Activated CD4-positive, alpha-beta memory T cell treated with anti-CD3 and anti-CD28 coated beads for 36 hours (primary cell): ENCODE data around the gene MINDY4. TPM values are rescaled to one million over a fixed set of nuclear protein-coding genes. Genes with fewer than 3 reads are reported as not detected.

Experiments
- CTCF ChIA-PET: fragments of 350-600 bp; sonication (Branson Sonifier 250); formaldehyde crosslinking; loops from one replicate; lab custom pipeline; 2021; ENCODE audit warnings: antibody characterized with exemption, inconsistent platforms; lab: Charles Lee
- POLR2A ChIA-PET: fragments of 350-600 bp; sonication (Branson Sonifier 250); formaldehyde crosslinking; loops from one replicate; lab custom pipeline; 2021; ENCODE audit warnings: antibody characterized with exemption; lab: Charles Lee
- DNase-seq: peaks from one replicate; pipeline ENCODE4 v3.0.0-alpha.2; 2020
- H3K27ac Mint-ChIP-seq: one replicate; pipeline ENCODE4 v1.8.0; 2021; ENCODE audit warnings: mixed read lengths
- H3K27me3 Mint-ChIP-seq: one replicate; pipeline ENCODE4 v1.8.0; 2021; ENCODE audit warnings: mixed read lengths
- H3K36me3 Mint-ChIP-seq: one replicate; pipeline ENCODE4 v1.8.0; 2021; ENCODE audit warnings: mixed read lengths
- H3K4me1 Mint-ChIP-seq: one replicate; pipeline ENCODE4 v1.8.0; 2021; ENCODE audit warnings: low read depth, mixed read lengths
- H3K4me3 Mint-ChIP-seq: one replicate; pipeline ENCODE4 v1.8.0; 2021; ENCODE audit warnings: mild to moderate bottlenecking, mixed read lengths
- H3K9me3 Mint-ChIP-seq: one replicate; pipeline ENCODE4 v1.8.0; 2021; ENCODE audit warnings: mixed read lengths
- intact Hi-C: fragments of 100-400 bp; cut with micrococcal nuclease; formaldehyde crosslinking; loops from one replicate; pipeline ENCODE4 v1.15.1; 2023
- total RNA-seq, 2 experiments: library from RNA; stranded (reverse); gene quantifications; one replicate each; pipeline ENCODE4 v1.2.3, GENCODE V29; 2021

Gene MINDY4
- total RNA-seq, 2 experiments from 2014 or later: 1.1 to 1.6 TPM

DNA sequence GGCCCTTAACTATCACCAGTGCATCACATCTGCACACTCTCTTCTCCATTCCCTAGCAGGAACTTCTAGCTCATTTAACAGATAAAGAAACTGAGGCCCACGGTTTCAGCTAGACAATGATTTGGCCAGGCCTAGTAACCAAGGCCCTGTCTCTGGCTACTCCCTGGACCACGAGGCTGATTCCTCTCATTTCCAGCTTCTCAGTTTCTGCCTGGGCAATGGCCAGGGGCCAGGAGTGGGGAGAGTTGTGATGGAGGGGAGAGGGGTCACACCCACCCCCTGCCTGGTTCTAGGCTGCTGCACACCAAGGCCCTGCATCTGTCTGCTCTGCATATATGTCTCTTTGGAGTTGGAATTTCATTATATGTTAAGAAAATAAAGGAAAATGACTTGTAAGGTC is 153.9 kb downstream of the MINDY4 start:
- Mint-ChIP-seq H3K27ac (no peak overlapping the region), H3K27me3 (no peaks in the 10 kb centered on the region), H3K9me3 (peaks cover 14% of the 10 kb centered on the region), H3K4me3 (no peak overlapping the region), H3K4me1 (no peaks in the 10 kb centered on the region), H3K36me3 (no peaks in the 10 kb centered on the region)
- DNase-seq: no peak
- ChIA-PET POLR2A (no interaction called here), CTCF (interaction anchor here (1.5 kb wide), 1 partner anchor 13 kb away, joined by 6 read pairs; no protein-coding TSS in a partner anchor)
- intact Hi-C loops: no loop called here

GRCh38 chr7:30925913-30926312 is 154.7 kb downstream of the MINDY4 start:
- Mint-ChIP-seq H3K9me3 (peaks cover 14% of the 10 kb centered on the region), H3K4me3 (no peak overlapping the region), H3K36me3 (no peaks in the 10 kb centered on the region), H3K27ac (no peak overlapping the region), H3K4me1 (no peaks in the 10 kb centered on the region), H3K27me3 (no peaks in the 10 kb centered on the region)
- ChIA-PET POLR2A (no interaction called here), CTCF (no interaction called here)
- DNase-seq: peak; percentile 3
- intact Hi-C loops: no loop called here

GRCh38 chr7:30926313-30926712 is 155.1 kb downstream of the MINDY4 start:
- POLR2A ChIA-PET: no interaction called here
- H3K27ac Mint-ChIP-seq: no peak overlapping the region
- DNase-seq: peak; percentile 5
- H3K36me3 Mint-ChIP-seq: no peaks in the 10 kb centered on the region
- H3K4me3 Mint-ChIP-seq: no peak overlapping the region
- no peaks in the 10 kb centered on the region for H3K4me1 Mint-ChIP-seq
- intact Hi-C loops: no loop called here
- CTCF ChIA-PET: no interaction called here
- H3K27me3 Mint-ChIP-seq: no peaks in the 10 kb centered on the region
- peaks cover 14% of the 10 kb centered on the region for H3K9me3 Mint-ChIP-seq

DNA sequence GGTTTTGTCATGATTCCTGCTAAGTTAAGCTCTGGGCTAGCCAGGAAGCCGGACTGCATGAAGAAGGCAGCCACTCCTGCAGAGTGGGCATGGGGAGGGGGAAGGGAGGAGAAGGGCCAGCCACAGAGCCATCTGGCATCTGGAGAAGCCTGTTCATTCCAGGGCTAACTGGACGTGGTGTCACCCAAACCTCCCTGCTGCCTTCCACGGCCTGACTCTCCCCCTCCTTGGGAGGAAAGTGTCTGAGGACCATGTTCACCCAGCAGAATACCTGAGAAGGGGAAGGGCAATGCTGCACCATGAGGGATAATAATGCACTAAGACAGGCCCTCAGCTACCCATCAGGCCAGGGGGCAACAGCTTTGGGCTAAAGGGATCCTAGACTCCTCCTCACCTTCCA is 155.8 kb downstream of the MINDY4 start:
- no peak overlapping the region for H3K4me3 Mint-ChIP-seq
- H3K27me3 Mint-ChIP-seq: peaks cover 2% of the 10 kb centered on the region
- intact Hi-C loops: no loop called here
- DNase-seq: peak; percentile 6
- peaks cover 14% of the 10 kb centered on the region for H3K9me3 Mint-ChIP-seq
- CTCF ChIA-PET: interaction anchor here (4.3 kb wide), 1 partner anchor 12 kb away, joined by 23 read pairs; no protein-coding TSS in a partner anchor
- no peaks in the 10 kb centered on the region for H3K4me1 Mint-ChIP-seq
- POLR2A ChIA-PET: no interaction called here
- no peak overlapping the region for H3K27ac Mint-ChIP-seq
- no peaks in the 10 kb centered on the region for H3K36me3 Mint-ChIP-seq

DNA sequence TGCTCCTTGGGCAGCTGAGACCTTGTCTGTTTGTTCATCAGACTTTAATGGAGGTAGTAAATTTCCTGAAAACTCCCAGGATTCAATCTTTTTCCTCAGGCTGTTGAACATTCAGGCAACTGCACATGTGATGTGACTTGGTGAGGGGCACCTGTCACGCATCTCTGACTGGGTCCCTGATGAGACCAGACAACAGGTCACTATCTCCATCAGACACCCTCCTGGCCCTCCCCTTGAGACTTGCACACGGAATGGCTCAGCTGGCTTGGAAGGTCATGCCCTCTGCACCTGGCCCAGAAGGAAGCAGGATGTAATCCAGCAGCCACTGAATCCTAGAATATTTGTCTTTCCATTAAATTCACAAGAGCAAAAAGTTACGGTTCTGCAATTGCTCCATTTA is 156.3 kb downstream of the MINDY4 start:
- peaks cover 2% of the 10 kb centered on the region for H3K27me3 Mint-ChIP-seq
- DNase-seq: no peak
- no peak overlapping the region for H3K27ac Mint-ChIP-seq
- ChIA-PET POLR2A (no interaction called here), CTCF (interaction anchor here (4.3 kb wide), 1 partner anchor 12 kb away, joined by 23 read pairs; no protein-coding TSS in a partner anchor)
- intact Hi-C loops: no loop called here
- H3K4me1 Mint-ChIP-seq: no peaks in the 10 kb centered on the region
- no peak overlapping the region for H3K4me3 Mint-ChIP-seq
- H3K36me3 Mint-ChIP-seq: no peaks in the 10 kb centered on the region
- H3K9me3 Mint-ChIP-seq: peaks cover 14% of the 10 kb centered on the region

DNA sequence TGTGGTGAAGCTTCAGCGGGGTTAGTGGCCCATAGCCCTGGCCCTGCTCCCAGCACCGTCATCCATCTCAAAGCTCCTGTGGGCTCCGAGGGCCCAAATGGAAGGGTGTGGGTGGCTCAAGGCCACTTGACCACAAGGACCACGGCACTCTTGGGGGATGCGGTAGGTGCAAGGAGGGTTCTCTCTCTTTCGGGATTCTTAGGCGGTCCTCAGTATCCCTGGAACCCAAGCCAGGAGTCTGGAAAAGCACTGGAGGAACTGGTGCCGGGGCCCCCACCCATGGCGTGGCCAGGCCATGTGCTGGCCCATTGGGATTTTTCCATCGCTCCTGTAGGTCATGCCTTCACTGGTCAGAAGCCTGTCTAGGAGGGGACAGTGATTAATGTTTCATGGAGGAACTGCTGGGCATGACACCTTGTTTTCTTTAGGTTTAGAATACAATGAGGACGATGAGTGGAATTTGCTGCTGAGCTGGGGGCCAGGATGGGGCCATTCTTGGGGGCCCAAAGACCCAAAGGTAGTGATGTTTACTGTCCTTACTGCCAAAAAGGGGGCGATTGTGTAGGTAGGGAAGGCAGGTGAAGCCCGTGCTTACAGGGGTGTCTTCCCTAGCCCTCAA is 157.1 kb downstream of the MINDY4 start:
- no peaks in the 10 kb centered on the region for H3K4me1 Mint-ChIP-seq
- no peaks in the 10 kb centered on the region for H3K36me3 Mint-ChIP-seq
- no peak for DNase-seq
- ChIA-PET POLR2A (no interaction called here), CTCF (interaction anchor here (4.3 kb wide), 1 partner anchor 11 kb away, joined by 23 read pairs; no protein-coding TSS in a partner anchor)
- H3K27me3 Mint-ChIP-seq: peaks cover 2% of the 10 kb centered on the region
- peaks cover 14% of the 10 kb centered on the region for H3K9me3 Mint-ChIP-seq
- no peak overlapping the region for H3K4me3 Mint-ChIP-seq
- no peak overlapping the region for H3K27ac Mint-ChIP-seq
- intact Hi-C loops: no loop called here

DNA sequence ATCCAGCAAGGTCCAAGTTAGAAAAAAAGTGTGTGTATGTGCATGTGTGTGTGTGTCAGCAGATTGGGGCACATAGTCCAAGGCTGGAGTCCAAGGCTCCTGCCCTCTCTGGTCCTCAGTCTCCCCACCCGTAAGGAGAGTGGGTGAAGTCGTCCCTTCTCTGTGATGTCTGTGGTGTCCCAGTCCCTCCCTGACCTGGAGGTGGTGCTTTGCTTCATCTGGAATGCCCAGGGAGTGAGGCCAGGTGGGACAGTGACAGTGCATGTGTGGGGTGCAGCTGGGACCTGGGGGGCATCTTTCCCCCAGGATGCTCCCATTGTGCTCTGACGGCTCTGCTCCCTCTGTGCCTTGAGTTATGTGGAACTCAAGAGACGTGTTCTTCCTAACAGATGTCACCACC is 158.5 kb downstream of the MINDY4 start:
- intact Hi-C loops: no loop called here
- Mint-ChIP-seq H3K4me3 (no peak overlapping the region), H3K36me3 (no peaks in the 10 kb centered on the region), H3K27ac (no peak overlapping the region), H3K27me3 (peaks cover 2% of the 10 kb centered on the region), H3K9me3 (peaks cover 14% of the 10 kb centered on the region), H3K4me1 (no peaks in the 10 kb centered on the region)
- CTCF ChIA-PET: interaction anchor here (0.9 to 4.3 kb wide), 3 partner anchors 9 to 204 kb away, joined by 3 to 23 read pairs (median 6); no protein-coding TSS in a partner anchor
- POLR2A ChIA-PET: interaction anchor here (0.6 kb wide), 1 partner anchor 9 kb away, joined by 3 read pairs; no protein-coding TSS in a partner anchor
- DNase-seq: no peak

- CTCF ChIA-PET: interaction anchor here (0.9 to 4.3 kb wide), 3 partner anchors 9 to 53 kb away, joined by 3 to 23 read pairs (median 6); no protein-coding TSS in a partner anchor
- intact Hi-C loops: no loop called here
- Mint-ChIP-seq H3K4me3 (no peak overlapping the region), H3K27me3 (peaks cover 4% of the 10 kb centered on the region), H3K9me3 (peaks cover 14% of the 10 kb centered on the region), H3K4me1 (no peaks in the 10 kb centered on the region), H3K27ac (no peak overlapping the region), H3K36me3 (no peaks in the 10 kb centered on the region)
- POLR2A ChIA-PET: no interaction called here
- peak; percentile 5 for DNase-seq
Measured at GRCh38 chr7:30930621-30931020, 159.4 kb downstream of the MINDY4 start.

- ChIA-PET CTCF (interaction anchor here (2.1 to 4.3 kb wide), 2 partner anchors 8 to 52 kb away, joined by 6 to 23 read pairs; no protein-coding TSS in a partner anchor), POLR2A (no interaction called here)
- intact Hi-C loops: no loop called here
- H3K9me3 Mint-ChIP-seq: peaks cover 14% of the 10 kb centered on the region
- H3K27me3 Mint-ChIP-seq: peaks cover 4% of the 10 kb centered on the region
- no peak overlapping the region for H3K4me3 Mint-ChIP-seq
- H3K4me1 Mint-ChIP-seq: no peaks in the 10 kb centered on the region
- no peak overlapping the region for H3K27ac Mint-ChIP-seq
- no peaks in the 10 kb centered on the region for H3K36me3 Mint-ChIP-seq
- DNase-seq: peak; percentile 3
Measured at GRCh38 chr7:30931161-30931928, 160.1 kb downstream of the MINDY4 start.

- intact Hi-C loops: no loop called here
- Mint-ChIP-seq H3K27me3 (peaks cover 4% of the 10 kb centered on the region), H3K4me1 (no peaks in the 10 kb centered on the region), H3K27ac (no peak overlapping the region), H3K36me3 (no peaks in the 10 kb centered on the region), H3K9me3 (peaks cover 7% of the 10 kb centered on the region), H3K4me3 (no peak overlapping the region)
- ChIA-PET POLR2A (no interaction called here), CTCF (no interaction called here)
- no peak for DNase-seq
Measured at GRCh38 chr7:30931929-30932540, 160.8 kb downstream of the MINDY4 start.

GRCh38 chr7:30932562-30932961 is 161.3 kb downstream of the MINDY4 start:
- H3K36me3 Mint-ChIP-seq: no peaks in the 10 kb centered on the region
- H3K27me3 Mint-ChIP-seq: peaks cover 6% of the 10 kb centered on the region
- H3K4me1 Mint-ChIP-seq: no peaks in the 10 kb centered on the region
- H3K27ac Mint-ChIP-seq: no peak overlapping the region
- no peak overlapping the region for H3K4me3 Mint-ChIP-seq
- no peak for DNase-seq
- ChIA-PET POLR2A (no interaction called here), CTCF (no interaction called here)
- intact Hi-C loops: no loop called here
- peaks cover 2% of the 10 kb centered on the region for H3K9me3 Mint-ChIP-seq
